Measurements from ENCODE around the gene EMP1. TPM values are rescaled to one million over a fixed set of nuclear protein-coding genes. Genes with fewer than 3 reads are reported as not detected.

EMP1 gene
- total and polyA plus RNA-seq, 5 donors from 2014 or later: 0.15 to 1.6 (median 0.38) TPM; not detected in 2

DNA sequence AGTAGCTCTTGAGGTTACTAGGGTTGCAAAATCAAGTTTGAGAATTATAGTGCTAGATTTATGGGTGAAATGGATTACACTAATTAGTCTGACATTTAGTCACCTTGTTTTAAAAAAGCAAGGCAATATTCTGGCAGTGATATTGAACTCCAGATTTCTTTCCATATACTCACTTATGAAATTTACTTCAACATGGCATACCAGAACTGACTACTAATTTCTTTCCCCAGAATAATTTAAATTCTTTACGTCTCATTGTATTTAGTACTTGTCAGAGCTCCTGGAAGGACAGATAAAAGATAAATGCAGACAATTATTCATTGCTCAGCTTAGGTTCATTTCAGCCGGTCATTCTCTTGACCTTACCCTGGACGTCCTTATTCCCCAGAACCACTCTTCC lies 24.3 kb downstream of the EMP1 start:
- Mint-ChIP-seq H3K4me1 (no peaks in the 10 kb centered on the region), H3K27ac (no peak overlapping the region), H3K36me3 (no peaks in the 10 kb centered on the region), H3K9me3 (peaks cover 0 to 7% (median 0%) of the 10 kb centered on the region in 7 donors), H3K27me3 (peaks cover 13% of the 10 kb centered on the region), H3K4me3 (no peak overlapping the region)
- Histone ChIP-seq H3K4me1 (ENCODE audit: control insufficient read depth, insufficient read depth, low read length, poor library complexity, severe bottlenecking) (no peaks in the 10 kb centered on the region), H3K27me3 (ENCODE audit: control insufficient read depth, insufficient read depth, low read length) (peaks cover 8% of the 10 kb centered on the region), H3K4me3 (ENCODE audit: low read depth, low read length) (no peak overlapping the region), H3K27ac (ENCODE audit: insufficient read depth, low read length, poor library complexity, severe bottlenecking) (no peak overlapping the region), H3K9me3 (ENCODE audit: control insufficient read depth in 2 of 2, low read length in 2 of 2) (no peaks in the 10 kb centered on the region), H3K36me3 (ENCODE audit: control insufficient read depth, insufficient read depth, low read length) (no peaks in the 10 kb centered on the region)
- DNase-seq (no peak), ATAC-seq (ENCODE audit: low read depth in 2 of 2) (no peak)

DNA sequence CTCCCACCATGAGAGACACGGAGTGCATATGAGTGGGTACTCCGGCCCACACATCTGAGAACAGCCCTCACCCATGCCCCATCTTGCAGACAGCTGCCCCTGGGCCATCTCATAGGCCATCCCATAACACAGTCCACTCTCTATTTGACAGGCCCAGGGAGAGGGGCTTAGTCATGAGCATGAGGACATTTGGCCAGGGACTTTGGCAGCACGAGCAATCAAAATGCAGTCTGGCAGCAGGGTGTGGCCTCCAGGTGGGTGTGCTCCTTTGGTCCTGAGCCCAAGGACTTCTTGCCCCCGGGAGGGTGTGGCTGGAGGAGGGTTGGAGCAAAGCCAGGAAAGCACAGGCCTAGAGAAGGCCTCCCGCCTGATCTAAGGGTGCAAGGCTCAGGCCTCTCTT lies 25.6 kb downstream of the EMP1 start:
- Mint-ChIP-seq H3K9me3 (peaks cover 0 to 7% (median 0%) of the 10 kb centered on the region in 7 donors), H3K36me3 (no peaks in the 10 kb centered on the region), H3K4me1 (no peaks in the 10 kb centered on the region), H3K27ac (no peak overlapping the region), H3K4me3 (no peak overlapping the region), H3K27me3 (peaks cover 21% of the 10 kb centered on the region)
- H3K4me3 ChIP-seq (ENCODE audit: low read depth, low read length): no peak overlapping the region
- no peak for DNase-seq
- H3K36me3 ChIP-seq (ENCODE audit: control insufficient read depth, insufficient read depth, low read length): no peaks in the 10 kb centered on the region
- ATAC-seq (ENCODE audit: low read depth in 2 of 2): no peak
- H3K9me3 ChIP-seq (ENCODE audit: control insufficient read depth in 2 of 2, low read length in 2 of 2): no peaks in the 10 kb centered on the region
- peaks cover 11% of the 10 kb centered on the region for H3K27me3 ChIP-seq (ENCODE audit: control insufficient read depth, insufficient read depth, low read length)
- H3K27ac ChIP-seq (ENCODE audit: insufficient read depth, low read length, poor library complexity, severe bottlenecking): no peak overlapping the region
- H3K4me1 ChIP-seq (ENCODE audit: control insufficient read depth, insufficient read depth, low read length, poor library complexity, severe bottlenecking): no peaks in the 10 kb centered on the region

DNA sequence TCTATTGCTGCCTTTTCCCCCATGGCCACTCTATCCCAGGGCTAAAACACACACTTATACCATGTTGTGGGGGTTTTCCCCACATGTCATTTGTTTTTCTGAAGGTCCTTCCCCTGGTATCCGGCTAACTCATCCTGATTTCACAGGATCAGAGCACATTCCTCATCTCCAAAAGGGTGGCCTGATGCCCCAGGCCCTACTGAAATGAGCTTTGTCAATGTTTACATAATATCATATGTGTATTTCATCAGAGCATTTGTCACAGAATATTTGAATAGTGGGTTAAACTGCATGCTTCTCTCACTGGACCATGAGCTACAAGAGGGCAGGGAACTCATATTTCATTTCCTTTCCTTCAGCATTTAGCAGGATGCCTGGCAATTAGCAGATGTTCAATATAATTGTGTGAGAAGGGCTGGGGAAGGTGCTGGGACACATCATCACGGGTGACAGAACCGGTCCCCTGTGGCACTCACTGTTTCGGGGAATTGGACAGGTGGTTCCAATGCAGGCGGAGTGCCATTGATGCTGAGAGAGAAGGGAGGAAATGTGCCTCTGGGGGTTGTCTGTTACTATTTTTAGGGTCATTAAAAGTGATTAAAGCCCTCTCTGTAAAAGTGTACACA lies 26.8 kb downstream of the EMP1 start:
- Mint-ChIP-seq H3K4me1 (no peaks in the 10 kb centered on the region), H3K27me3 (peaks cover 27% of the 10 kb centered on the region), H3K27ac (no peak overlapping the region), H3K4me3 (no peak overlapping the region), H3K36me3 (no peaks in the 10 kb centered on the region), H3K9me3 (peaks cover 0 to 7% (median 0%) of the 10 kb centered on the region in 7 donors)
- Histone ChIP-seq H3K27me3 (ENCODE audit: control insufficient read depth, insufficient read depth, low read length) (peaks cover 11% of the 10 kb centered on the region), H3K4me1 (ENCODE audit: control insufficient read depth, insufficient read depth, low read length, poor library complexity, severe bottlenecking) (no peaks in the 10 kb centered on the region), H3K36me3 (ENCODE audit: control insufficient read depth, insufficient read depth, low read length) (no peaks in the 10 kb centered on the region), H3K4me3 (ENCODE audit: low read depth, low read length) (no peak overlapping the region), H3K9me3 (ENCODE audit: control insufficient read depth in 2 of 2, low read length in 2 of 2) (no peaks in the 10 kb centered on the region), H3K27ac (ENCODE audit: insufficient read depth, low read length, poor library complexity, severe bottlenecking) (no peak overlapping the region)
- no peak for ATAC-seq (ENCODE audit: low read depth in 2 of 2)
- no peak for DNase-seq

DNA sequence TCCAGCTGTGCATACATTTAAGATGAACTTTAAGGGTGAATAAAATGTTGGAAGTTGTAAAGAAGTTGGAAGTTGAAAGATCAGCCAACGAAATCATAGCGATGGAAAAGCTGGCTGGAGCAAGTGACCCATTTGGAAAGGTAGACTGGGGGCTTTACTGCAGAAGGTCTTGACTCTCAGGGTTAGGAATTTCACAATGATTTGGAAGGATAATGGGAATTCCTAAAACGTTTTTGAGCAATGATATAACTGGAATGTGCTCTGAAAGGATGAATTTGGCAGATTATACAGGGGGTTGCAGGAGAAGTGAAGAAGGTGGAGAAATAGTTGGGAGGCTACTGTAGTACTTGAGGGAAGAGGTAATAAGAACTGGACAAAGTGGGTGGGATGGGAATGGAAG lies 27.4 kb downstream of the EMP1 start:
- Histone ChIP-seq H3K4me1 (ENCODE audit: control insufficient read depth, insufficient read depth, low read length, poor library complexity, severe bottlenecking) (no peaks in the 10 kb centered on the region), H3K36me3 (ENCODE audit: control insufficient read depth, insufficient read depth, low read length) (no peaks in the 10 kb centered on the region), H3K4me3 (ENCODE audit: low read depth, low read length) (no peak overlapping the region), H3K9me3 (ENCODE audit: control insufficient read depth in 2 of 2, low read length in 2 of 2) (no peaks in the 10 kb centered on the region), H3K27me3 (ENCODE audit: control insufficient read depth, insufficient read depth, low read length) (peaks cover 10% of the 10 kb centered on the region), H3K27ac (ENCODE audit: insufficient read depth, low read length, poor library complexity, severe bottlenecking) (no peak overlapping the region)
- peaks cover 0 to 6% (median 0%) of the 10 kb centered on the region in 7 donors for H3K9me3 Mint-ChIP-seq
- no peaks in the 10 kb centered on the region for H3K4me1 Mint-ChIP-seq
- ATAC-seq (ENCODE audit: low read depth in 2 of 2) (no peak), DNase-seq (no peak)
- H3K4me3 Mint-ChIP-seq: no peak overlapping the region
- H3K27ac Mint-ChIP-seq: no peak overlapping the region
- H3K27me3 Mint-ChIP-seq: peaks cover 28% of the 10 kb centered on the region
- H3K36me3 Mint-ChIP-seq: no peaks in the 10 kb centered on the region

DNA sequence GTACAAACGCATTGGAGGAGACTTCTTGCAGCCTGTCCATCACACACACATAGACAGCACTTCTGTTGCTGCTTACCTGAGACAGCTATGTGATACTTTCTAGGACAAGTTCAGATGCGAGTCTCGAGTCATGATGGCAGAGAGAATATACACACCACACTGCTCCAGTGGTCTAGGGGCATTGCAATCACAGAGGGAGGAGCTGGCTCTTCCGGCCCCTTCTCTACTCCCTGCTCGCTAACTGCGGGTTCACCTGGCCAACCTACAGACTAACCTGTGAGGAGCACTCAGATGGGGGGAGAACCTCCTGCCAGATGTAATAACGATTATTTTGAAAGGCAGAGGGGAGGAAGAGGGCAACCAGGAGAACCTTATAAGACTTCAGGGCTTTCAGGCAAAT lies 30.7 kb downstream of the EMP1 start:
- H3K9me3 Mint-ChIP-seq: peaks cover 0 to 3% (median 2%) of the 10 kb centered on the region in 7 donors
- peaks cover 40% of the 10 kb centered on the region for H3K27me3 Mint-ChIP-seq

DNA sequence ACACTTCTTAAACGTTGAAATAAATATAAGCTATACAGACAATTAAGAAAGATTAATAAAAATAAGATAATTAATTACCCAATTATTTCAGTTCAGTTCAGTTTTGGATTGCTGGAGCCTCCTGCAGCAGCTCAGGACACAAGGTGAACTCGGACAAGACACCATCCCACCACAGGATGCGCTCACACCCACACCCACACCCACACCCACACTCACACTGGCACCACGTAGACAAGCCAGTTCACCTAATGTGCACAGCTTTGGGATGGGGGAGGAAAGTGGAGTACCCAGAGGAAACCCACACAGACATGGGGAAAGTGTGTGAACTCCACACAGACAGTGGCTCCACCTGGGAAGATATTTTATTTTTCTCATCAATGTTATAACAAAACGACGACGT lies 32.1 kb downstream of the EMP1 start:
- H3K9me3 Mint-ChIP-seq: peaks cover 0 to 4% (median 2%) of the 10 kb centered on the region in 7 donors
- H3K4me3 Mint-ChIP-seq: no peak overlapping the region
- H3K4me1 Mint-ChIP-seq: no peaks in the 10 kb centered on the region
- no peak overlapping the region for H3K27ac Mint-ChIP-seq
- Histone ChIP-seq H3K4me3 (ENCODE audit: low read depth, low read length) (no peak overlapping the region), H3K27me3 (ENCODE audit: control insufficient read depth, insufficient read depth, low read length) (peaks cover 8% of the 10 kb centered on the region), H3K9me3 (ENCODE audit: control insufficient read depth in 2 of 2, low read length in 2 of 2) (no peaks in the 10 kb centered on the region), H3K4me1 (ENCODE audit: control insufficient read depth, insufficient read depth, low read length, poor library complexity, severe bottlenecking) (no peaks in the 10 kb centered on the region), H3K36me3 (ENCODE audit: control insufficient read depth, insufficient read depth, low read length) (no peaks in the 10 kb centered on the region), H3K27ac (ENCODE audit: insufficient read depth, low read length, poor library complexity, severe bottlenecking) (no peak overlapping the region)
- DNase-seq: no peak
- peaks cover 38% of the 10 kb centered on the region for H3K27me3 Mint-ChIP-seq
- H3K36me3 Mint-ChIP-seq: no peaks in the 10 kb centered on the region
- ATAC-seq (ENCODE audit: low read depth in 2 of 2): no peak

More for the DNA sequence above, 30.7 kb downstream of the EMP1 start:
- Mint-ChIP-seq H3K4me1 (no peaks in the 10 kb centered on the region), H3K36me3 (no peaks in the 10 kb centered on the region), H3K27ac (no peak overlapping the region), H3K4me3 (no peak overlapping the region)
- Histone ChIP-seq H3K4me1 (ENCODE audit: control insufficient read depth, insufficient read depth, low read length, poor library complexity, severe bottlenecking) (no peaks in the 10 kb centered on the region), H3K9me3 (ENCODE audit: control insufficient read depth in 2 of 2, low read length in 2 of 2) (no peaks in the 10 kb centered on the region), H3K27ac (ENCODE audit: insufficient read depth, low read length, poor library complexity, severe bottlenecking) (no peak overlapping the region), H3K27me3 (ENCODE audit: control insufficient read depth, insufficient read depth, low read length) (peaks cover 8% of the 10 kb centered on the region), H3K4me3 (ENCODE audit: low read depth, low read length) (no peak overlapping the region), H3K36me3 (ENCODE audit: control insufficient read depth, insufficient read depth, low read length) (no peaks in the 10 kb centered on the region)
- DNase-seq: no peak
- no peak for ATAC-seq (ENCODE audit: low read depth in 2 of 2)

DNA sequence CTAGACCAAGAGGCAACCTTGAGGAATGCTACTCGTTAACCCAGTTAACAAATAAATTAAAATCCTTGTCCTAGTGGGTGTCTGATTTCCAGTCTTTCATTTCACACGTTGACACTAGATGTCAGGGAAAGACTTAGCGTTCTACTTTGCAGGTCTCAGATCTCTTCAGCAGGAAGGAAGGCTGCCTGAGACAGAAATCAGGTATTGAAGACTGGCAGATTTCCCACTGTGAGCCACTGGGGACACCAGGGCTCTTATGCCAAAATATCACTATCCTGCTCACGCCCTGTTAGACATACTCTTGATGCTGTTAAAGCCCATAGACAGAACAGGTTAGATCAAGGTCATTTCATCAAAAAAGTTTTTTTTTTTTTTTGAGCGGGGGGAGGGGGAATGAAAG lies 33.0 kb downstream of the EMP1 start:
- DNase-seq (no peak), ATAC-seq (ENCODE audit: low read depth in 2 of 2) (no peak)
- Histone ChIP-seq H3K4me1 (ENCODE audit: control insufficient read depth, insufficient read depth, low read length, poor library complexity, severe bottlenecking) (no peaks in the 10 kb centered on the region), H3K27ac (ENCODE audit: insufficient read depth, low read length, poor library complexity, severe bottlenecking) (no peak overlapping the region), H3K36me3 (ENCODE audit: control insufficient read depth, insufficient read depth, low read length) (no peaks in the 10 kb centered on the region), H3K27me3 (ENCODE audit: control insufficient read depth, insufficient read depth, low read length) (peaks cover 8% of the 10 kb centered on the region), H3K9me3 (ENCODE audit: control insufficient read depth in 2 of 2, low read length in 2 of 2) (no peaks in the 10 kb centered on the region), H3K4me3 (ENCODE audit: low read depth, low read length) (no peak overlapping the region)
- Mint-ChIP-seq H3K36me3 (no peaks in the 10 kb centered on the region), H3K27me3 (peaks cover 41% of the 10 kb centered on the region), H3K4me1 (no peaks in the 10 kb centered on the region), H3K27ac (no peak overlapping the region), H3K9me3 (peaks cover 0 to 4% (median 2%) of the 10 kb centered on the region in 7 donors), H3K4me3 (no peak overlapping the region)

DNA sequence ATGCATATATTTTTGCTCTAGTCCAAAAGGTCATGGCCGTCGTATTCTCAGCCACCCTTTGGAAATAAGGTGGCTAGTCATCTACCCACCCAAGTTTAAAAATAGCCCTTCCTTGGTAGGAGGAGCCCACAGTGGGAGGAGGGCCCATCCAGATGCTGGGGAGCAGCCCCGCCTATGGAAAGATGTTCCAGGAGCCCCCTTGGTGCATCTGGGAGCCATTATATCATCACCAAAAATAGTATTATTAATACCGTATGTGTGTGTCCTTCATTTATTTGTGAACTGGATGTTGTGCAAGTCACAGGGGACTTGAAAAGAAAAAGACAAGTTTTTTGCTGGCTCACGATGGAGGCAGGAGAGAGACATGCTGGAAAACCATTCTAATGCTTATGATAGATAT lies 34.0 kb downstream of the EMP1 start:
- Mint-ChIP-seq H3K27me3 (peaks cover 42% of the 10 kb centered on the region), H3K36me3 (no peaks in the 10 kb centered on the region), H3K27ac (no peak overlapping the region), H3K9me3 (peaks cover 0 to 4% (median 2%) of the 10 kb centered on the region in 7 donors), H3K4me1 (no peaks in the 10 kb centered on the region), H3K4me3 (no peak overlapping the region)
- H3K27me3 ChIP-seq (ENCODE audit: control insufficient read depth, insufficient read depth, low read length): peaks cover 6% of the 10 kb centered on the region
- DNase-seq: no peak
- no peak overlapping the region for H3K4me3 ChIP-seq (ENCODE audit: low read depth, low read length)
- ATAC-seq (ENCODE audit: low read depth in 2 of 2): no peak
- H3K27ac ChIP-seq (ENCODE audit: insufficient read depth, low read length, poor library complexity, severe bottlenecking): no peak overlapping the region
- H3K9me3 ChIP-seq (ENCODE audit: control insufficient read depth in 2 of 2, low read length in 2 of 2): no peaks in the 10 kb centered on the region
- H3K4me1 ChIP-seq (ENCODE audit: control insufficient read depth, insufficient read depth, low read length, poor library complexity, severe bottlenecking): no peaks in the 10 kb centered on the region
- H3K36me3 ChIP-seq (ENCODE audit: control insufficient read depth, insufficient read depth, low read length): no peaks in the 10 kb centered on the region

Measured in CD4-positive, CD25-positive, alpha-beta regulatory T cell (primary cell).